WI38 (cell line): ENCODE measurements around the gene CAB39.

ENCODE experiments used
- H3K4me3 ChIP-seq: 2 replicates; pipeline ENCODE4 v1.5.1; 2011; ENCODE audit warnings: low read depth, mild to moderate bottlenecking, control low read depth, low read length
- CTCF ChIP-seq: IDR thresholded peaks from 2 replicates; pipeline ENCODE4 v1.5.1; 2012; ENCODE audit warnings: low read depth, mild to moderate bottlenecking, control low read depth, low read length

The CAB39 gene

GRCh38 chr2:230684270-230685168, 28.1 kb upstream of the CAB39 start:
- TF ChIP-seq CTCF, result no peak
- H3K4me3 ChIP-seq, result no peak overlapping the region

GRCh38 chr2:230685178-230685577, 27.5 kb upstream of the CAB39 start:
- TF ChIP-seq CTCF, result no peak
- H3K4me3 ChIP-seq, result no peak overlapping the region

- no peak overlapping the region for H3K4me3 ChIP-seq
- no peak for TF ChIP-seq CTCF
Measured at GRCh38 chr2:230687498-230687897, 25.1 kb upstream of the CAB39 start.

GRCh38 chr2:230688490-230688889, 24.2 kb upstream of the CAB39 start:
- TF ChIP-seq CTCF, result no peak
- no peak overlapping the region for H3K4me3 ChIP-seq

- TF ChIP-seq CTCF, result no peak
- H3K4me3 ChIP-seq, result no peak overlapping the region
Measured at GRCh38 chr2:230690439-230690838, 22.2 kb upstream of the CAB39 start.

GRCh38 chr2:230691005-230691647, 21.5 kb upstream of the CAB39 start:
- no peak for TF ChIP-seq CTCF
- no peak overlapping the region for H3K4me3 ChIP-seq

- no peak overlapping the region for H3K4me3 ChIP-seq
- no peak for TF ChIP-seq CTCF
Measured at GRCh38 chr2:230692760-230693159, 19.9 kb upstream of the CAB39 start.
